SK-N-MC (cell line): Measurements from ENCODE around the gene SBK2.
"Not testable (repeated sequence)": the region's sequence is repeated elsewhere in the genome, so short reads cannot be mapped to it uniquely, and the experiment has no call there.

Experiments used
- DNase-seq: peaks from one replicate; pipeline ENCODE4 v3.0.0-alpha.2; 2011; ENCODE audit warnings: low read depth, low spot score
- H3K27ac ChIP-seq: fragments of 200-600 bp; sonication (generic); 2 replicates; pipeline ENCODE4 v1.5.1; 2016; ENCODE audit warnings: mixed run types
- H3K36me3 ChIP-seq: fragments of 200-600 bp; sonication (generic); 2 replicates; pipeline ENCODE4 v1.6.1; 2017; ENCODE audit warnings: antibody characterized with exemption, low read length, mixed read lengths; ENCODE audit not compliant: insufficient read depth
- H3K4me3 ChIP-seq: fragments of 200-600 bp; sonication (generic); 2 replicates; pipeline ENCODE4 v1.5.1; 2016
- H3K9ac ChIP-seq: fragments of 200-600 bp; sonication (generic); 2 replicates; pipeline ENCODE4 v1.8.0; 2017; ENCODE audit warnings: mixed run types, mixed read lengths; ENCODE audit not compliant: insufficient read length
- H3K9me3 ChIP-seq: fragments of 200-600 bp; sonication (generic); 2 replicates; pipeline ENCODE4 v1.6.1; 2017; ENCODE audit warnings: low read depth, mild to moderate bottlenecking, antibody characterized with exemption, low read length, moderate library complexity, mixed read lengths
- EZH2 ChIP-seq: fragments of 200-600 bp; sonication (generic); IDR thresholded peaks from one replicate; pipeline ENCODE4 v1.6.1; 2017; ENCODE audit warnings: antibody characterized with exemption
- FOXP2 ChIP-seq: optimal IDR thresholded peaks from 2 replicates; pipeline ENCODE3; 2011; ENCODE audit warnings: mild to moderate bottlenecking, moderate library complexity; ENCODE audit not compliant: insufficient read depth; ENCODE audit errors: extremely low read length, control extremely low read depth
- POLR2AphosphoS5 ChIP-seq: IDR thresholded peaks from 2 replicates; pipeline ENCODE4 v1.6.1; 2012; ENCODE audit warnings: mild to moderate bottlenecking, low read depth, low read length, borderline replicate concordance

The SBK2 gene

DNA sequence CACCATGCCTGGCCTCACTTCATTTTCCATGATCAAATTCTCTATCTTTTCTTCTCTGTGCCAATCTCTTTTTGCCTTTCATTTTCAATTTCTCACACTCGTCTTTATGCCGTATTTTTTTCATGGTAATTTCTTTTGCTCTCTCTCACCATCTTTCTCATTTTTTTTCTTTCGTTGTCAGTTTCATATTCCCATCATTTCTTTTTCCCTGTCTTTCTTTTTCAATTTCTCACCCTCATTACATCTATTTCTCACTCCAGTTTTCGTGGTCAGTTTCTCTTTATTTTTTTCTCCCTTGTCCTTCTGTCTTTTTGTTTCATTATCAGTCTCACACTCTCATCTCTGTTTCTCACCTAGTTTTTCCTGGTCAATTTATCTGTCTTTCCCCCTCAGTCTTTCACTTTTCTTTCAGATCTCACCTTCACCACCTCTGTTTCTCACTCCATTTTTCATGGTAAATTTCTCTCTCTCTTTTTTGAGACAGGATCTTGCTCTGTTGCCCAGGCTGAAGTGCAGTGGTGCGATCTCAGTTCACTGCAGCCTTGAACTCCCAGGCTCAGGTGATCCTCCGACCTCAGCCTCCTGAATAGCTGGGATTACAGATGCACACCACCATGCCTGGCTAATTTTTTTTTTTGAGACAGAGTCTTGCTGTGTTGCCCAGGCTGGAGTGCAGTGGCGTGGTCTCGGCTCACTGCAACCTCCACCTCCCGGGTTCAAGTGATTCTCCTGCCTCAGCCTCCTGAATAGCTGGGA lies 34.6 kb downstream of the SBK2 start:
- Histone ChIP-seq H3K9ac (no peak overlapping the region), H3K9me3 (no peaks in the 10 kb centered on the region), H3K27ac (no peak overlapping the region), H3K4me3 (no peak overlapping the region), H3K36me3 (no peaks in the 10 kb centered on the region)
- DNase-seq: no peak
- TF ChIP-seq EZH2 (no peak), FOXP2 (no peak), POLR2AphosphoS5 (no peak)

DNA sequence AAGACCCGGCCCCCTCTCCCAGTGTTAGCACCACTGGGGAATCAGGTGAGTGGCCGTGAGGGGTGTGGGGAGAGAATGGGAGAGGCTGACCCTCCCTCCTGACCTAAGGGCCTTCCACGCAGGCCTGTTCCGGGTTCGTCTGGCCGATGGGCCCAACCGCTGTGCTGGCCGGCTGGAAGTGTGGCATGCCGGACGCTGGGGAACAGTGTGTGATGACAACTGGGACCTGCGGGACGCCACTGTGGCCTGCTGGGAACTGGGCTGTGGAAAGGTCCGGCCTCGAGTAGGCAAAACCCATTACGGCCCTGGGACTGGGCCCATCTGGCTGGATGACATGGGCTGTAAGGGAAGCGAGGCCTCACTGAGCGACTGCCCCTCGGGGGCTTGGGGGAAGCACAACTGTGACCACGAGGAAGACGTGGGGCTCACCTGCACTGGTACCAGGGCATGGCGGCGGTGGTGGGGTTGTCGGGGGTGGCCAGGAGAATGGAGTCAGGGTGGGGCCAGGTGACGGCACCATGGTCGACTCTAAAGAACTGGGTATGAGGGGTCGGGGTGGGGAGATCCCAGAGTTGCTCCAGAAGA lies 36.5 kb downstream of the SBK2 start:
- H3K9me3 ChIP-seq: no peaks in the 10 kb centered on the region
- no peak overlapping the region for H3K4me3 ChIP-seq
- no peaks in the 10 kb centered on the region for H3K36me3 ChIP-seq
- H3K27ac ChIP-seq: no peak overlapping the region
- TF ChIP-seq FOXP2: no peak
- TF ChIP-seq POLR2AphosphoS5: no peak
- no peak for TF ChIP-seq EZH2
- no peak for DNase-seq
- H3K9ac ChIP-seq: no peak overlapping the region

DNA sequence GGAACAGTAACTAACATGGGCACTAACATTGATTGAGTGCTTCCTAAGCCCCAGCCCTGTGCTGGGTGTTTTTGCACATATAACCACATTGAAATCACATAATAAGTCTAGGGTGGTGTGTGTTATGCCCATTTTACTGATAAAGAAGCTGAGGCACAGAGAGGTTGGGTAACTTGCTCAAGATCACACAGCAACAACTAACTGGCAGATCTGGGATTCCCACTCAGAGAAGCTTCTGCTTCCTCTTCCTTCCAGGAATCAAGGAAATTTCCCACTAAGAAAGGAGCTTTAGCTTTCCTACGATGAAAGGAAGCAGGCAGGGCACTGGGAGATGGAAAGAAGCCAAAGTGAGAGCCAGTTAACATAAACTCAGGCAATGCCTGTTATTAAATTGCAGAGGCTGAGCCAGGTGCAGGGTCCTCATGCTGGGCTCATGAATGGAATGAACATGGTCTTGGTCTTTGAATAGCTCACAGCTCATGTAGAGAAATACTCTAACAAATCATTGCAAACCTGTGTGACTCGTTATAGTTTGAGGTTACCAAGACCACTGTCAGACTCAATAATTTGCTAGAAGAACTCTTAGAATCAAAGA lies 38.6 kb downstream of the SBK2 start:
- TF ChIP-seq POLR2AphosphoS5 (no peak), EZH2 (no peak), FOXP2 (no peak)
- H3K9ac ChIP-seq: no peak overlapping the region
- H3K36me3 ChIP-seq: no peaks in the 10 kb centered on the region
- H3K4me3 ChIP-seq: no peak overlapping the region
- DNase-seq: no peak
- H3K27ac ChIP-seq: no peak overlapping the region
- H3K9me3 ChIP-seq: no peaks in the 10 kb centered on the region

DNA sequence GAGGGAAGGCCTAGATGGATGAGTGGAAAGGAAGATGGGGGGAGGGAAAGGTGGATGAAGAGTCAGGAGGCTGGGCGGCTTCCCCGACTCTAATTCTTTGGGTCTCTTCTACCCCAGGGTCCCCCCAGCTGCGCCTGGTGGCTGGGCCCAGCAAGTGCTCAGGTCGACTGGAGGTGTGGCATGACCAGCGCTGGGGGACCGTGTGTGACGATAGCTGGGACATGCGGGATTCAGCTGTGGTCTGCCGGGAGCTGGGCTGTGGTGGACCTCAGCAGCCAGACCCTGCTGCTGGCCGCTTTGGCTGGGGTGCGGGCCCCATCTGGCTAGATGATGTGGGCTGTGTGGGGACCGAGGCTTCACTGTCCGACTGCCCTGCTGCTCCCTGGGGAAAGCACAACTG lies 39.2 kb downstream of the SBK2 start:
- Histone ChIP-seq H3K36me3 (no peaks in the 10 kb centered on the region), H3K4me3 (no peak overlapping the region), H3K9ac (no peak overlapping the region), H3K27ac (no peak overlapping the region), H3K9me3 (no peaks in the 10 kb centered on the region)
- no peak for TF ChIP-seq FOXP2
- TF ChIP-seq EZH2: no peak
- TF ChIP-seq POLR2AphosphoS5: no peak
- no peak for DNase-seq

DNA sequence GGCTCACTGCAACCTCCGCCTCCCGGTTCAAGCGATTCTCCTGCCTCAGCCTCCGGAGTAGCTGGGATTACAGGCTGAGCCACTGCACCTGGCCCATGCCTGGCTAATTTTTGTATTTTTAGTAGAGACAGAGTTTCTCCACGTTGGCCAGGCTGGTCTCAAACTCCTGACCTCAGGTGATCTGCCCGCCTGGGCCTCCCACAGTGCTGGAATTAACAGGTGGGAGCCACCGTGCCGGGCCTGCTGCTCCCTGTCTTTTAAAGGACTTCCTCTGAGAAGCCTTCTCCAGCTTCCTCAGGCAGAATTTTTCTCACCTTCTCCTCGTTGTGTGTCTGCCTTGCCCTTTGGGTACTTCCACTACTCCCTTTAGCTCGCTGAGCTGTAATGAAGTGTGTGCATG lies 40.1 kb downstream of the SBK2 start:
- DNase-seq, H3K9ac ChIP-seq, H3K4me3 ChIP-seq, H3K36me3 ChIP-seq, H3K9me3 ChIP-seq, H3K27ac ChIP-seq: not testable (repeated sequence)

DNA sequence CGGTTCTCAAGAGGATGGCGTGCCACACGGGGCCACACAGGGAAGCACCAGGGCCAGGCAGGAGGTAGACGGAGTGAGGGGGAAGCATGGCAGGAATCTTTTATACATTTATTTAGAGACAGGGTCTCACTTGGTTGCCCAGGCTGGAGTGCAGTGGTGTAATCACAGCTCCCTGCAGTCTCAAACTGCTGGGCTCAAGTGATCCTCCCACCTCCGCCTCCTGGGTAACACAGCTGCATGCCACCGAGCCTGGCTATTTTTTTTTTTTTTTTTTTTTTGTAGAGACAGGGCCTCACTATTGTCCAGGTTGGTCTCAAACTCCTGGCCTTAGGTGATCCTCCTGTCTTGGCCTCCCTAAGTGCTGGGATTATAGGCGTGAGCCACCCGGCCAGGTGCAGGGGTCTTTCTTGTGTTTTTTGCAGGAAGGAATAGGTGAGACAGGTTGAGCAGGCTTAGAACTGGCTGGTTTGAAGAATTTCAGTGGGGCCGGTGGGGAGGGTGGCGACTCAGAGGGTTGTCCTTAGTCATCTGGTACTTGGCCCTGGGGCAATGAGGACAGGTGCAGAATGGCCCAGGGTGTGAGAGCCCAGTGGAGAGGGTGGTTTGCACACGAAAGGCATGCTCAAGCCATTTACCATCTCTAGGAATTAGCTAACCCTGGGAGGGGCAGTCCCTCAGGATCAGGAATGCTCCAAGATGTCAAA lies 41.1 kb downstream of the SBK2 start:
- Histone ChIP-seq H3K9me3 (no peaks in the 10 kb centered on the region), H3K27ac (no peak overlapping the region), H3K9ac (no peak overlapping the region), H3K4me3 (no peak overlapping the region), H3K36me3 (no peaks in the 10 kb centered on the region)
- DNase-seq: no peak
- TF ChIP-seq FOXP2 (no peak), POLR2AphosphoS5 (no peak), EZH2 (no peak)

DNA sequence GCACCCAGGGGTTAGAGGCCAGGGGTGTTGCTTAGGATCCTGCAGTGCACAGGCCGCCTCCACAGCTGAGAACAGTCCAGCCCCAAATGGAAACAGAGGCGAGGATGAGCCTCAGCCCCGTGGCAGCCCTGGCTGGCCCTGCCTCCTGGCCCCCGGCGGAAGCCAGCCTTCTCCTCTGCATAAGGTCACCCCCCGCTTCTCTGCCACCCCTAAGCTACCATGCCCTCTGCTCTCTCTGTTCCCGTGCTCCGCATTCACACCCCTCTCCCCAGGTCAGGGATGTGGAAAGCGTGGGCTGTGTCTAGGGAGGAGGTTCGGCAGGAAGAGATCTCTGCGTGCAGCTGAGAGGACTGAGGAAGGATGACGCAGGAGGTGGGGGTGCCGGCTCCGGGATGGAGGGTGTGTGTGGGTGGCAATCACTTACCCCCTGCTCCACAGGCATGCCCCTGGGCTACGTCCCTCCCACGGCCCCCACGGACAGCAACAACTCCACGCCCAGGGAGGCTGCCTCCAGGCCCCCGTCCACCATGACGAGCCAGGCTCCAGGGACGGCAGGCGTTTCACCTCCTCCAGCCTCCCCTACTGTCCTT lies 42.7 kb downstream of the SBK2 start:
- no peak overlapping the region for H3K27ac ChIP-seq
- no peak for TF ChIP-seq EZH2
- TF ChIP-seq FOXP2: no peak
- no peak for TF ChIP-seq POLR2AphosphoS5
- H3K4me3 ChIP-seq: no peak overlapping the region
- no peaks in the 10 kb centered on the region for H3K9me3 ChIP-seq
- no peaks in the 10 kb centered on the region for H3K36me3 ChIP-seq
- DNase-seq: no peak
- no peak overlapping the region for H3K9ac ChIP-seq

DNA sequence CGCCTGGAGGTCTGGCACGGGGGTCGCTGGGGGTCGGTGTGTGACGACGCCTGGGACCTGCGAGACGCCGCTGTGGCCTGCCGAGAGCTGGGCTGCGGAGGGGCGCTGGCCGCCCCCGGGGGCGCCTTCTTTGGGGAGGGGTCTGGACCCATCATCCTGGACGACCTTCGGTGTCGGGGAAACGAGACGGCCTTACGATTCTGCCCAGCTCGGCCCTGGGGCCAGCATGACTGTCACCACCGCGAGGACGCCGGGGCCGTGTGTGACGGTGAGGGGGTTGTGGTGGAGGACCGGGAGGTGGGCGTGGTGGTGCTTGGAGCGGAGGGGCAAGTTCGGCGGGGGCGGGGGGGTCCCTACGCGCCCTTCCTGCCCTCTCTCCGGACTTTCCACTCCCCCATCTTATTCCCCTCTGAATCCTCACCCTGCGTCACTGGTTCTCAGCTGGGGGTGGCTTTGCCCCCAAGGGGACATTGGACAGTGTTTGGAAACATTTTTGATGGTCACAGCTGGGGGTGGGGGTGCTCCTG lies 43.2 kb downstream of the SBK2 start:
- no peak overlapping the region for H3K4me3 ChIP-seq
- TF ChIP-seq POLR2AphosphoS5: no peak
- TF ChIP-seq EZH2: no peak
- no peak for TF ChIP-seq FOXP2
- no peak overlapping the region for H3K27ac ChIP-seq
- H3K9ac ChIP-seq: no peak overlapping the region
- H3K36me3 ChIP-seq: no peaks in the 10 kb centered on the region
- H3K9me3 ChIP-seq: no peaks in the 10 kb centered on the region
- no peak for DNase-seq
